Hepatocyte (in vitro differentiated cells): ENCODE results near the gene XPO1. TPM values are rescaled to one million over a fixed set of nuclear protein-coding genes. Genes with fewer than 3 reads are reported as not detected.
A peak's percentile ranks its signal among the peaks of the same experiment; 100 is the strongest.

Experiments used
- DNase-seq: peaks from one replicate; pipeline ENCODE4 v3.0.0-alpha.2; 2016; ENCODE audit warnings: low spot score
- H2AFZ ChIP-seq: fragments of 200-600 bp; sonication (generic); 2 replicates; pipeline ENCODE4 v1.6.0; 2016; ENCODE audit warnings: antibody characterized with exemption, mild to moderate bottlenecking
- H3K27ac ChIP-seq: fragments of 200-600 bp; sonication (generic); 2 replicates; pipeline ENCODE4 v1.5.1; 2016; ENCODE audit warnings: mild to moderate bottlenecking
- H3K27me3 ChIP-seq: fragments of 200-600 bp; sonication (generic); 2 replicates; pipeline ENCODE4 v1.6.1; 2016
- H3K36me3 ChIP-seq: fragments of 200-600 bp; sonication (generic); replicated peaks from 2 replicates; pipeline ENCODE4 v1.5.1; 2016; ENCODE audit warnings: low read depth; ENCODE audit not compliant: insufficient read depth
- H3K4me1 ChIP-seq: fragments of 200-600 bp; sonication (generic); 2 replicates; pipeline ENCODE4 v1.5.1; 2016; ENCODE audit warnings: mild to moderate bottlenecking, moderate library complexity; ENCODE audit not compliant: insufficient read depth
- H3K4me2 ChIP-seq: fragments of 200-600 bp; sonication (generic); 2 replicates; pipeline ENCODE4 v1.6.0; 2016
- H3K4me3 ChIP-seq: fragments of 200-600 bp; sonication (generic); 2 replicates; pipeline ENCODE4 v1.5.1; 2016; ENCODE audit warnings: mild to moderate bottlenecking
- H3K79me2 ChIP-seq: fragments of 200-600 bp; sonication (generic); 2 replicates; pipeline ENCODE4 v1.6.0; 2017; ENCODE audit warnings: mild to moderate bottlenecking
- H3K9me2 ChIP-seq: fragments of 200-600 bp; sonication (generic); replicated peaks from 2 replicates; pipeline ENCODE4 v1.6.0; 2017; ENCODE audit warnings: mild to moderate bottlenecking; ENCODE audit not compliant: insufficient read depth
- H3K9me3 ChIP-seq: fragments of 200-600 bp; sonication (generic); 2 replicates; pipeline ENCODE4 v1.5.1; 2016; ENCODE audit warnings: low read depth, mild to moderate bottlenecking
- H4K20me1 ChIP-seq: fragments of 200-600 bp; sonication (generic); 2 replicates; pipeline ENCODE4 v1.6.0; 2016; ENCODE audit warnings: mild to moderate bottlenecking; ENCODE audit not compliant: insufficient read depth, poor library complexity, severe bottlenecking
- CTCF ChIP-seq: fragments of 200-600 bp; sonication (generic); IDR thresholded peaks from 2 replicates; pipeline ENCODE4 v1.5.1; 2016; ENCODE audit warnings: antibody characterized with exemption, mild to moderate bottlenecking; ENCODE audit not compliant: poor library complexity
- EZH2 ChIP-seq: fragments of 200-600 bp; sonication (generic); IDR thresholded peaks from 2 replicates; pipeline ENCODE4 v1.6.1; 2016; ENCODE audit warnings: antibody characterized with exemption, mild to moderate bottlenecking, borderline replicate concordance
- EZH2phosphoT487 ChIP-seq: fragments of 200-600 bp; sonication (generic); IDR thresholded peaks from one replicate; pipeline ENCODE4 v1.6.1; 2018; ENCODE audit warnings: antibody characterized with exemption, mild to moderate bottlenecking, low read depth, moderate library complexity; ENCODE audit not compliant: unreplicated experiment, severe bottlenecking
- WGBS: methylation state at CpG from one replicate; pipeline ENCODE4 v1.1.6; 2016; ENCODE audit warnings: low lambda C conversion rate; ENCODE audit errors: missing lambda C conversion rate; 5-methylcytosine and 5-hydroxymethylcytosine counted together
- polyA plus RNA-seq: library from polyadenylated mRNA; unstranded; fragments of >200 nt; fragmentation: Nextera tagmentation; extraction: Ambion mirVana; gene quantifications from 2 replicates; pipeline ENCODE4 v1.2.1, GENCODE V29; 2016
- total RNA-seq: library from RNA; depleted of rRNA; stranded (reverse); fragments of >200 nt; gene quantifications from 2 replicates; pipeline ENCODE4 v1.2.3, GENCODE V29; 2014

XPO1 gene
- total and polyA plus RNA-seq, 2 experiments from 2014 or later = 44.1 to 151 TPM

- Histone ChIP-seq H3K4me1 (peaks cover 5% of the 10 kb centered on the region), H3K79me2 (peaks cover 30% of the 10 kb centered on the region), H4K20me1 (peaks cover 27% of the 10 kb centered on the region), H3K9me2 (no peaks in the 10 kb centered on the region), H3K4me2 (peak overlapping the region; percentile 76), H3K4me3 (peak overlapping the region; percentile 25), H3K27ac (peak overlapping the region; percentile 95), H2AFZ (peak overlapping the region; percentile 47), H3K9me3 (no peaks in the 10 kb centered on the region), H3K27me3 (no peaks in the 10 kb centered on the region), H3K36me3 (no peaks in the 10 kb centered on the region)
- DNase-seq = peak; percentile 59
- TF ChIP-seq CTCF (no peak), EZH2 (no peak), EZH2phosphoT487 (no peak)
- WGBS = 4% methylated on average over 19 of the region's 19 CpGs
Measured at GRCh38 chr2:61538920-61539520, 864 bp upstream of the XPO1 start.

- Histone ChIP-seq H3K4me1 (peaks cover 5% of the 10 kb centered on the region), H3K36me3 (no peaks in the 10 kb centered on the region), H3K79me2 (peaks cover 42% of the 10 kb centered on the region), H3K4me2 (peak overlapping the region; percentile 55), H3K4me3 (peak overlapping the region; percentile 90), H3K9me3 (no peaks in the 10 kb centered on the region), H3K9me2 (no peaks in the 10 kb centered on the region), H2AFZ (peak overlapping the region; percentile 38), H3K27me3 (no peaks in the 10 kb centered on the region), H3K27ac (peak overlapping the region; percentile 95), H4K20me1 (peaks cover 38% of the 10 kb centered on the region)
- WGBS = 0% methylated on average over 2 of the region's 15 CpGs
- no peak for DNase-seq
- TF ChIP-seq EZH2phosphoT487 = no peak
- no peak for TF ChIP-seq CTCF
- no peak for TF ChIP-seq EZH2
Measured at GRCh38 chr2:61537950-61538199, 281 bp downstream of the XPO1 start.

GRCh38 chr2:61537277-61537949 is 743 bp downstream of the XPO1 start:
- TF ChIP-seq EZH2 (no peak), EZH2phosphoT487 (no peak), CTCF (no peak)
- Histone ChIP-seq H3K9me3 (no peaks in the 10 kb centered on the region), H3K9me2 (no peaks in the 10 kb centered on the region), H3K4me1 (peaks cover 5% of the 10 kb centered on the region), H3K27me3 (no peaks in the 10 kb centered on the region), H4K20me1 (peaks cover 43% of the 10 kb centered on the region), H3K4me3 (peak overlapping the region; percentile 90), H3K79me2 (peaks cover 46% of the 10 kb centered on the region), H3K36me3 (no peaks in the 10 kb centered on the region), H2AFZ (peak overlapping the region; percentile 38), H3K4me2 (peak overlapping the region; percentile 83), H3K27ac (peak overlapping the region; percentile 95)
- 5% methylated on average over 16 of the region's 52 CpGs for WGBS
- peak; percentile 54 for DNase-seq
